CD14-positive monocyte (primary cell): ENCODE measurements around the gene AMZ1. TPM values are rescaled to one million over a fixed set of nuclear protein-coding genes. Genes with fewer than 3 reads are reported as not detected.

Source experiments
- DNase-seq, 3 donors: peaks; one replicate each; pipeline ENCODE4 v3.0.0-alpha.2; 2011 to 2022
- H2AFZ ChIP-seq: 2 replicates; pipeline ENCODE4 v1.6.0; 2012; ENCODE audit warnings: mild to moderate bottlenecking, low read depth, low read length, inconsistent platforms; ENCODE audit not compliant: insufficient read depth, poor library complexity, severe bottlenecking
- H3K27ac ChIP-seq, 2 donors: 1 replicate in 1 of 2; 2 replicates in 1 of 2; pipeline ENCODE4 v1.5.1; 2012 to 2013; ENCODE audit warnings: low read length in 2 of 2, control low read depth in 1 of 2, inconsistent platforms in 1 of 2, low read depth in 1 of 2, mild to moderate bottlenecking in 1 of 2
- H3K27me3 ChIP-seq, 2 donors: one replicate each; pipeline versions ENCODE4 v1.6.0 to v1.6.1; 2011 to 2013; ENCODE audit warnings: low read length in 2 of 2; ENCODE audit not compliant: control insufficient read depth in 2 of 2, insufficient read depth in 2 of 2
- H3K36me3 ChIP-seq, 2 donors: replicated peaks in 1 of 2; 1 replicate in 1 of 2; 2 replicates in 1 of 2; pipeline versions ENCODE4 v1.5.1 to v1.6.1; 2012 to 2013; ENCODE audit warnings: low read length in 2 of 2, control low read depth in 1 of 2, inconsistent platforms in 1 of 2, mild to moderate bottlenecking in 1 of 2; ENCODE audit not compliant: insufficient read depth in 2 of 2, control insufficient read depth in 1 of 2
- H3K4me1 ChIP-seq, 2 donors: 1 replicate in 1 of 2; 2 replicates in 1 of 2; pipeline versions ENCODE4 v1.5.1 to v1.6.1; 2012 to 2013; ENCODE audit warnings: low read length in 2 of 2, control low read depth in 1 of 2, inconsistent platforms in 1 of 2, mild to moderate bottlenecking in 1 of 2, moderate library complexity in 1 of 2; ENCODE audit not compliant: insufficient read depth in 2 of 2, control insufficient read depth in 1 of 2
- H3K4me2 ChIP-seq: replicated peaks from 2 replicates; pipeline ENCODE3; 2012; ENCODE audit warnings: low read length, moderate library complexity, mild to moderate bottlenecking; ENCODE audit not compliant: poor library complexity, severe bottlenecking; ENCODE audit errors: extremely low read depth
- H3K4me3 ChIP-seq, 3 experiments: fragments of 200-600 bp in 1 of 3; sonication (generic) in 1 of 3; replicated peaks in 1 of 3; 1 replicate in 2 of 3; 2 replicates in 1 of 3; pipeline ENCODE4 v1.5.1; 2011 to 2013; ENCODE audit warnings: low read length in 3 of 3, mild to moderate bottlenecking in 3 of 3, control low read depth in 2 of 3, low read depth in 2 of 3, inconsistent platforms in 1 of 3, moderate library complexity in 1 of 3
- H3K79me2 ChIP-seq: 2 replicates; pipeline ENCODE4 v1.6.0; 2012; ENCODE audit warnings: mild to moderate bottlenecking, control low read depth, inconsistent platforms, low read length, moderate library complexity; ENCODE audit not compliant: insufficient read depth
- H3K9ac ChIP-seq: 2 replicates; pipeline ENCODE4 v1.6.0; 2017; ENCODE audit warnings: low read length, mild to moderate bottlenecking; ENCODE audit not compliant: insufficient read depth, poor library complexity, severe bottlenecking
- H3K9me3 ChIP-seq, 2 donors: replicated peaks in 1 of 2; 1 replicate in 1 of 2; 2 replicates in 1 of 2; pipeline versions ENCODE4 v1.5.1 to v1.6.1; 2012 to 2013; ENCODE audit warnings: low read length in 2 of 2, control low read depth in 1 of 2; ENCODE audit not compliant: control insufficient read depth in 1 of 2, insufficient read depth in 1 of 2
- H4K20me1 ChIP-seq: 2 replicates; pipeline ENCODE4 v1.6.0; 2012; ENCODE audit warnings: mild to moderate bottlenecking, low read length, control low read depth, moderate library complexity; ENCODE audit not compliant: insufficient read depth
- H3K27ac Mint-ChIP-seq, 7 donors: one replicate each; pipeline ENCODE4 v1.8.0; 2020; ENCODE audit warnings: mild to moderate bottlenecking in 7 of 7, mixed read lengths in 7 of 7, moderate library complexity in 6 of 7, inconsistent platforms in 2 of 7
- H3K27me3 Mint-ChIP-seq, 3 donors: one replicate each; pipeline ENCODE4 v1.8.0; 2021 to 2022; ENCODE audit warnings: low read depth in 3 of 3, mild to moderate bottlenecking in 3 of 3, mixed read lengths in 3 of 3, moderate library complexity in 3 of 3, inconsistent platforms in 1 of 3
- H3K36me3 Mint-ChIP-seq, 2 donors: one replicate each; pipeline ENCODE4 v1.8.0; 2020; ENCODE audit warnings: mixed read lengths in 2 of 2, inconsistent platforms in 1 of 2, mild to moderate bottlenecking in 1 of 2
- H3K4me1 Mint-ChIP-seq: one replicate; pipeline ENCODE4 v1.8.0; 2020; ENCODE audit warnings: mild to moderate bottlenecking, mixed read lengths
- H3K4me3 Mint-ChIP-seq, 2 donors: one replicate each; pipeline ENCODE4 v1.8.0; 2020; ENCODE audit warnings: mild to moderate bottlenecking in 2 of 2, mixed read lengths in 2 of 2, moderate library complexity in 1 of 2
- H3K9me3 Mint-ChIP-seq, 7 donors: one replicate each; pipeline ENCODE4 v1.8.0; 2020 to 2022; ENCODE audit warnings: mixed read lengths in 7 of 7, mild to moderate bottlenecking in 6 of 7, moderate library complexity in 6 of 7, inconsistent platforms in 2 of 7
- WGBS: methylation state at CpG from one replicate; pipeline ENCODE4 v1.1.5; 2013; ENCODE audit warnings: missing lambda C conversion rate; ENCODE audit not compliant: insufficient coverage; 5-methylcytosine and 5-hydroxymethylcytosine counted together
- intact Hi-C, 2 donors: fragments of 100-400 bp; cut with micrococcal nuclease; formaldehyde crosslinking; loops; one replicate each; pipeline versions ENCODE4 v1.15.0 to v1.15.1; 2023
- polyA plus RNA-seq, 3 donors: library from polyadenylated mRNA; depleted of rRNA in 1 of 3; unstranded in 2 of 3; stranded (reverse) in 1 of 3; fragments of 300-500 nt in 2 of 3; fragments of >200 nt in 1 of 3; fragmentation: Illumina TruSeq in 2 of 3; gene quantifications; 1 replicate in 2 of 3; 2 replicates in 1 of 3; pipeline ENCODE4 v1.2.3, GENCODE V29; 2012 to 2021
- TF ChIP-seq, protein P1 (sequence below): fragments of 200-600 bp; IDR thresholded peaks from one replicate; pipeline ENCODE4 v1.8.0; 2022; ENCODE audit warnings: antibody characterized with exemption, mild to moderate bottlenecking

AMZ1 gene
- polyA plus RNA-seq, 3 donors: 0.09 to 0.25 (median 0.14) TPM

- peaks cover 0 to 3% of the 10 kb centered on the region in 2 donors for H3K36me3 ChIP-seq
- H3K4me3 ChIP-seq: no peak overlapping the region
- Mint-ChIP-seq H3K27me3 (peaks cover 37 to 53% (median 43%) of the 10 kb centered on the region in 3 donors), H3K36me3 (peaks cover 34 to 48% of the 10 kb centered on the region in 2 donors), H3K4me3 (peak overlapping the region in 1 of 2 donors; percentile 71), H3K4me1 (peaks cover 55% of the 10 kb centered on the region), H3K9me3 (peaks cover 0 to 11% (median 6%) of the 10 kb centered on the region in 7 donors), H3K27ac (peak overlapping the region in 6 of 7 donors; percentile 50 to 78 (median 57))
- WGBS: 77% methylated on average over 25 of the region's 34 CpGs
- H3K4me1 ChIP-seq: peaks cover 40 to 52% of the 10 kb centered on the region in 2 donors
- H3K27ac ChIP-seq: no peak overlapping the region
- H3K4me2 ChIP-seq: no peak overlapping the region
- H3K27me3 ChIP-seq: peaks cover 0 to 22% of the 10 kb centered on the region in 2 donors
- intact Hi-C loops: loop anchor here in 1 of 2 donors (5.0 kb wide), 2 partner anchors 39 to 104 kb away; no protein-coding TSS in a partner anchor
- H4K20me1 ChIP-seq: no peaks in the 10 kb centered on the region
- TF ChIP-seq, protein P1, sequence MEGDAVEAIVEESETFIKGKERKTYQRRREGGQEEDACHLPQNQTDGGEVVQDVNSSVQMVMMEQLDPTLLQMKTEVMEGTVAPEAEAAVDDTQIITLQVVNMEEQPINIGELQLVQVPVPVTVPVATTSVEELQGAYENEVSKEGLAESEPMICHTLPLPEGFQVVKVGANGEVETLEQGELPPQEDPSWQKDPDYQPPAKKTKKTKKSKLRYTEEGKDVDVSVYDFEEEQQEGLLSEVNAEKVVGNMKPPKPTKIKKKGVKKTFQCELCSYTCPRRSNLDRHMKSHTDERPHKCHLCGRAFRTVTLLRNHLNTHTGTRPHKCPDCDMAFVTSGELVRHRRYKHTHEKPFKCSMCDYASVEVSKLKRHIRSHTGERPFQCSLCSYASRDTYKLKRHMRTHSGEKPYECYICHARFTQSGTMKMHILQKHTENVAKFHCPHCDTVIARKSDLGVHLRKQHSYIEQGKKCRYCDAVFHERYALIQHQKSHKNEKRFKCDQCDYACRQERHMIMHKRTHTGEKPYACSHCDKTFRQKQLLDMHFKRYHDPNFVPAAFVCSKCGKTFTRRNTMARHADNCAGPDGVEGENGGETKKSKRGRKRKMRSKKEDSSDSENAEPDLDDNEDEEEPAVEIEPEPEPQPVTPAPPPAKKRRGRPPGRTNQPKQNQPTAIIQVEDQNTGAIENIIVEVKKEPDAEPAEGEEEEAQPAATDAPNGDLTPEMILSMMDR: no peak
- peaks cover 0 to 5% of the 10 kb centered on the region in 2 donors for H3K9me3 ChIP-seq
- H3K79me2 ChIP-seq: no peaks in the 10 kb centered on the region
- H2AFZ ChIP-seq: no peak overlapping the region
- no peak for DNase-seq
- no peak overlapping the region for H3K9ac ChIP-seq
Observed at GRCh38 chr7:2718296-2718965, 30.4 kb downstream of the AMZ1 start.

- H3K27me3 ChIP-seq: peaks cover 0 to 22% of the 10 kb centered on the region in 2 donors
- H2AFZ ChIP-seq: no peak overlapping the region
- H3K36me3 ChIP-seq: peaks cover 0 to 3% of the 10 kb centered on the region in 2 donors
- Mint-ChIP-seq H3K9me3 (peaks cover 0 to 11% (median 6%) of the 10 kb centered on the region in 7 donors), H3K27ac (peak overlapping the region in 1 of 7 donors; percentile 50), H3K27me3 (peaks cover 34 to 47% (median 38%) of the 10 kb centered on the region in 3 donors), H3K36me3 (peaks cover 37 to 43% of the 10 kb centered on the region in 2 donors), H3K4me1 (peaks cover 50% of the 10 kb centered on the region), H3K4me3 (peak overlapping the region in 1 of 2 donors; percentile 71)
- TF ChIP-seq, protein P1: peak; percentile 74
- WGBS: 42% methylated on average over 10 of the region's 16 CpGs
- no peaks in the 10 kb centered on the region for H4K20me1 ChIP-seq
- peaks cover 40 to 52% of the 10 kb centered on the region in 2 donors for H3K4me1 ChIP-seq
- no peaks in the 10 kb centered on the region for H3K79me2 ChIP-seq
- DNase-seq: peak; percentile 25 to 51 (median 35)
- H3K4me3 ChIP-seq: no peak overlapping the region
- H3K27ac ChIP-seq: no peak overlapping the region
- H3K9ac ChIP-seq: no peak overlapping the region
- H3K9me3 ChIP-seq: peaks cover 0 to 5% of the 10 kb centered on the region in 2 donors
- no peak overlapping the region for H3K4me2 ChIP-seq
- intact Hi-C loops: loop anchor here in 1 of 2 donors (5.0 kb wide), 2 partner anchors 38 to 103 kb away; no protein-coding TSS in a partner anchor
Observed at GRCh38 chr7:2719007-2719406, 31.0 kb downstream of the AMZ1 start.
